ENCODE data around the gene GRK1.

GRK1 gene

GRCh38 chr13:113653264-113654174 is 13.5 kb upstream of the GRK1 start:
- Histone ChIP-seq H3K4me3 (ENCODE audit: low read depth, low read length) (no peak overlapping the region), H3K27me3 (ENCODE audit: control insufficient read depth, insufficient read depth, low read length) (no peaks in the 10 kb centered on the region), H3K4me1 (ENCODE audit: control insufficient read depth, insufficient read depth, low read length) (no peaks in the 10 kb centered on the region), H3K9me3 (ENCODE audit: control insufficient read depth, insufficient read depth, low read length) (no peaks in the 10 kb centered on the region), H3K9ac (ENCODE audit: low read depth, low read length) (no peak overlapping the region), H3K36me3 (ENCODE audit: control insufficient read depth, insufficient read depth, low read length) (no peaks in the 10 kb centered on the region)

GRCh38 chr13:113654175-113654560 is 12.9 kb upstream of the GRK1 start:
- H3K4me3 ChIP-seq (ENCODE audit: low read depth, low read length) = no peak overlapping the region
- no peaks in the 10 kb centered on the region for H3K27me3 ChIP-seq (ENCODE audit: control insufficient read depth, insufficient read depth, low read length)
- H3K4me1 ChIP-seq (ENCODE audit: control insufficient read depth, insufficient read depth, low read length) = no peaks in the 10 kb centered on the region
- no peak overlapping the region for H3K9ac ChIP-seq (ENCODE audit: low read depth, low read length)
- no peaks in the 10 kb centered on the region for H3K9me3 ChIP-seq (ENCODE audit: control insufficient read depth, insufficient read depth, low read length)
- H3K36me3 ChIP-seq (ENCODE audit: control insufficient read depth, insufficient read depth, low read length) = no peaks in the 10 kb centered on the region

DNA sequence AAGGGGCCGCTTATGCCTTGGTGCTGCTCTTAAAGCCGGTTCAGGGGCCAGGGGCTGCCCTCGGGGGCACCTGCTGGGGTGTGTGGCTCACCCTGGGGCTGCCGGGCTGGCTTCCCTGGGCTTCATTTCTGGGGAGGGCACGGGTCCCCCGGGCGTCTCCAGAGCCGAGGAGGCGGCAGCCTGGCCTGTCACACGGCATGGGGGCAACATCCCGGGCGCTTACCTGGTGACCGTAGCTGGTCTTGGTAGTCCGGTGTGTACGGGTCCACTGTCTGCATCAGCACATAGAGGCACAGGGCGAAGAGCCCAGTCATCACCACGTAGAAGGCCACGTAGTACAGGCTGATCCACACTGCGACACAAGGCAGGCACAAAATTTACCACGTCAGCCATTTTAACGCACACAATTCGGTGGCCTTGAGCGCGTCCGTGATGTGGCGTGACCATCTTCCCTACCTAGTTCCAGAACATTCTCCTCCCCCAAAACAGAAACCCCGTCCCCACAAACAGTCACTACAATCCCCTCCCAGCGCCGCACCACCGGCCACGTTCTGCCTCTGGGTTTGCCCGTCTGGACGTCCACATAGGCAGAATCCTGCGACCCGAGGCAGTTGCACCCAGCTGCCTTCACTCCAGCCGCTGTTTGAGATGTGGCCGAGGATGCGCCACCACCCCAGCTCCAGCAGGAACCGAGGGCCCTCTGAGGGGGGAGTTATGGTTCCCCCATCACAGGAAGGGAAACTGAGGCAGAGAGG is 12.3 kb upstream of the GRK1 start:
- Histone ChIP-seq H3K4me1 (ENCODE audit: control insufficient read depth, insufficient read depth, low read length) (no peaks in the 10 kb centered on the region), H3K9ac (ENCODE audit: low read depth, low read length) (no peak overlapping the region), H3K27me3 (ENCODE audit: control insufficient read depth, insufficient read depth, low read length) (no peaks in the 10 kb centered on the region), H3K9me3 (ENCODE audit: control insufficient read depth, insufficient read depth, low read length) (no peaks in the 10 kb centered on the region), H3K36me3 (ENCODE audit: control insufficient read depth, insufficient read depth, low read length) (no peaks in the 10 kb centered on the region), H3K4me3 (ENCODE audit: low read depth, low read length) (no peak overlapping the region)

DNA sequence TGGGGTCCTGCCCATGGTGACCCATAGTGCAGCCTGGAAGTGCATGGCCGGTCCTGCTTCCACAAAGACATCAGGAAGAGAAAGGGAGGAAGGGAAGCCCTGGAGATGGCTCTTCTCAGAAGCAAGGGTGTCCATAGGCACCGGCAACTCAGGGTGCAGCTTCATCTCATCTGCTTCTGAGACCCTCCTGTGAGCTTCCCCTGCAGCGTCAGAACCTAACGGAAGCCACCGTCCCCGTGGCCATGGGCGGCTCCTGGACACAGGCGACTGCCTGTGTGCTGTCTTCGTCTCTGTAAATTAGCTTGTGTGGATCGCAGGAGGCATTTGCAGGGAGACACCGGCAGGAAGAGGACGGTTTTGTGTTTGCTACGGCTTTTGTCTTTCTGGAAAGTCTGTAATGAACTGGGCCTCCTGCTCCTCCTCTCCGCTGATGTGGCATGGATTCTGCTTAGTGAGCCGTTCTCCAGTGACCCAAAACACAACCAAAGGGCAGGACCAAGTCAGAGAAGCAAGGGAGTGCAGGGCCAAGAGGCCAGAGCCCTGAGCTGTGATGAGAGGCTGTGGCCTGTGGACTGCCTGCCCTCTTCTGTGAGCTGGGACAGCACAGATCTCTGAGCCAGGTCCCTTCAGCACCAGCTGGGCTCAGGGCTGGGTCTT is 11.5 kb upstream of the GRK1 start:
- no peaks in the 10 kb centered on the region for H3K9me3 ChIP-seq (ENCODE audit: control insufficient read depth, insufficient read depth, low read length)
- H3K9ac ChIP-seq (ENCODE audit: low read depth, low read length) = no peak overlapping the region
- no peaks in the 10 kb centered on the region for H3K4me1 ChIP-seq (ENCODE audit: control insufficient read depth, insufficient read depth, low read length)
- H3K4me3 ChIP-seq (ENCODE audit: low read depth, low read length) = no peak overlapping the region
- no peaks in the 10 kb centered on the region for H3K36me3 ChIP-seq (ENCODE audit: control insufficient read depth, insufficient read depth, low read length)
- H3K27me3 ChIP-seq (ENCODE audit: control insufficient read depth, insufficient read depth, low read length) = no peaks in the 10 kb centered on the region

GRCh38 chr13:113656003-113656588 is 10.9 kb upstream of the GRK1 start:
- H3K9ac ChIP-seq (ENCODE audit: low read depth, low read length) = no peak overlapping the region
- no peak overlapping the region for H3K4me3 ChIP-seq (ENCODE audit: low read depth, low read length)
- no peaks in the 10 kb centered on the region for H3K4me1 ChIP-seq (ENCODE audit: control insufficient read depth, insufficient read depth, low read length)
- H3K36me3 ChIP-seq (ENCODE audit: control insufficient read depth, insufficient read depth, low read length) = no peaks in the 10 kb centered on the region
- H3K27me3 ChIP-seq (ENCODE audit: control insufficient read depth, insufficient read depth, low read length) = no peaks in the 10 kb centered on the region
- H3K9me3 ChIP-seq (ENCODE audit: control insufficient read depth, insufficient read depth, low read length) = no peaks in the 10 kb centered on the region

GRCh38 chr13:113656831-113657671 is 10.0 kb upstream of the GRK1 start:
- Histone ChIP-seq H3K4me3 (ENCODE audit: low read depth, low read length) (no peak overlapping the region), H3K9ac (ENCODE audit: low read depth, low read length) (no peak overlapping the region)

DNA sequence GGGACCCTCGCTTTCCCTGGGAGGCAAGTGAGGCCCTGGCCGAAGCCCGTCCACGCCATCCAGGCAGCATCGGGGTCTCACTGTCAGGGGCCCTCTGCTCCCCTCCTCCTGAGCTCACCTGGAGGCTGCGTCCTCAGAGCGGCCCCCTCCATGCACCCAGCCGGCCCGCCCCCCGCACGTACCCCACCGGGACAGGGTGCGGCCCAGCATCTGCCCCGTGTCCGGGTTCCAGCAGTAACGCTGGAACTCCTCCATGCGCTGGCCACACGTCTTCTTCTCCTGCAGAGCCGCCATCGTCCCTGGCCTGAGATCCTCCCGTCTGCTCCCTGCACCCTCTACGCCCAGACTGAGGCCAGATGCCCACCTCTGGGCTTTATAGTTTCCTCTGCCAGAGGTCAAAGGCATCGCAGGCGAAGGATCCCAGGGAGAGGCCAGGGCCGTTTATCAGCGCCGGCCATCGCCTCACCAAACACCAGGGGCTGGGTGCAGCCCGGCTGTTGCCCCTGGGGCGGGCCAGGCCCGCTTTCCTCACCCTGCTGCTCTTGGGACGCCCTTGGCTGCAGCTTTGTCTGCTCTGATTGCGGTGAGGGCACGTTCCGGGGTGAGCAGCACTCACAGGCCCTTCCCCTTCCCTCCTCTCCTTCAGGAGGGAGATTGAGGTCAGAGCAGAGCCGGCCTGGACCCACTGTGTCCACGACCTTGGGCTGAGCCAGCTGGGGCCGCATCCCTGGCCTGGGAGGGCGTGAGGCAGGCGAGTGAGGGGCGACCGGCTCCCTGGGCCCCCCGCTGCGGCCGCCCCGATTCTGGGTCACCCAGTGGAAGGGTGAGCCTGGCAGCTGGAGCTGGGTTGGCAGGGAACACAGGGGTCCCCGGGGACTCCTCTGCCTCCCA is 8.9 kb upstream of the GRK1 start, which contains the start of gene ATP4B:
TSS of gene ATP4B (minus strand) at position 348 of the 891 bp plus-strand sequence. CDS start at position 294, 54 bp downstream.
- H3K9me3 ChIP-seq (ENCODE audit: control insufficient read depth, insufficient read depth, low read length) = no peaks in the 10 kb centered on the region
- no peaks in the 10 kb centered on the region for H3K36me3 ChIP-seq (ENCODE audit: control insufficient read depth, insufficient read depth, low read length)
- H3K4me3 ChIP-seq (ENCODE audit: low read depth, low read length) = no peak within 1 kb of the TSS
- H3K4me1 ChIP-seq (ENCODE audit: control insufficient read depth, insufficient read depth, low read length) = no peaks in the 10 kb centered on the region
- H3K9ac ChIP-seq (ENCODE audit: low read depth, low read length) = no peak within 1 kb of the TSS
- H3K27me3 ChIP-seq (ENCODE audit: control insufficient read depth, insufficient read depth, low read length) = no peaks in the 10 kb centered on the region

More at GRCh38 chr13:113656831-113657671, 10.0 kb upstream of the GRK1 start:
- Histone ChIP-seq H3K27me3 (ENCODE audit: control insufficient read depth, insufficient read depth, low read length) (no peaks in the 10 kb centered on the region), H3K36me3 (ENCODE audit: control insufficient read depth, insufficient read depth, low read length) (no peaks in the 10 kb centered on the region), H3K9me3 (ENCODE audit: control insufficient read depth, insufficient read depth, low read length) (no peaks in the 10 kb centered on the region), H3K4me1 (ENCODE audit: control insufficient read depth, insufficient read depth, low read length) (no peaks in the 10 kb centered on the region)

- H3K4me1 ChIP-seq (ENCODE audit: control insufficient read depth, insufficient read depth, low read length) = no peaks in the 10 kb centered on the region
- H3K9ac ChIP-seq (ENCODE audit: low read depth, low read length) = no peak overlapping the region
- no peaks in the 10 kb centered on the region for H3K9me3 ChIP-seq (ENCODE audit: control insufficient read depth, insufficient read depth, low read length)
- no peaks in the 10 kb centered on the region for H3K27me3 ChIP-seq (ENCODE audit: control insufficient read depth, insufficient read depth, low read length)
- H3K4me3 ChIP-seq (ENCODE audit: low read depth, low read length) = no peak overlapping the region
- no peaks in the 10 kb centered on the region for H3K36me3 ChIP-seq (ENCODE audit: control insufficient read depth, insufficient read depth, low read length)
Observed at GRCh38 chr13:113658836-113659235, 8.2 kb upstream of the GRK1 start.

DNA sequence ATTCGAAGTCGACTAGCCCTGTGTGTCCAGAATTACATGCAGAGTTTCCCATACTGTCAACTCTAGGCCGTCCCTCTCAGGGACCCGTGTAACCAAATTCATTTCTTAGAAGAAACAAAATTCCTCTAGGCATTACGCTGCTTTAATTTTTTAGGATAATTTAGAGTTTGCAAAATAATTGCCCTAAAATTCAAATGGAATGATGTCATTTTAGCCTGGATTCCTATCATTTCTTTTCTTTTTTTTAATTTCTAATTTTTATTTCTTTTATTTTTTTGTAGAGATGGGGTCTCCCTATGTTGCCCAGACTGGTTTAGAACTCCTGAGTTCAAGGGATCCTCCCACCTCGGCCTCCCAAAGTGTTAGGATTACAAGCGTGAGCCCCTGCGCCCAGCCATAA is 7.7 kb upstream of the GRK1 start:
- Histone ChIP-seq H3K9ac (ENCODE audit: low read depth, low read length) (no peak overlapping the region), H3K4me3 (ENCODE audit: low read depth, low read length) (no peak overlapping the region), H3K9me3 (ENCODE audit: control insufficient read depth, insufficient read depth, low read length) (no peaks in the 10 kb centered on the region), H3K36me3 (ENCODE audit: control insufficient read depth, insufficient read depth, low read length) (no peaks in the 10 kb centered on the region), H3K27me3 (ENCODE audit: control insufficient read depth, insufficient read depth, low read length) (no peaks in the 10 kb centered on the region), H3K4me1 (ENCODE audit: control insufficient read depth, insufficient read depth, low read length) (no peaks in the 10 kb centered on the region)

GRCh38 chr13:113660066-113660465 is 7.0 kb upstream of the GRK1 start:
- no peaks in the 10 kb centered on the region for H3K4me1 ChIP-seq (ENCODE audit: control insufficient read depth, insufficient read depth, low read length)
- H3K36me3 ChIP-seq (ENCODE audit: control insufficient read depth, insufficient read depth, low read length) = no peaks in the 10 kb centered on the region
- H3K27me3 ChIP-seq (ENCODE audit: control insufficient read depth, insufficient read depth, low read length) = no peaks in the 10 kb centered on the region
- H3K9me3 ChIP-seq (ENCODE audit: control insufficient read depth, insufficient read depth, low read length) = no peaks in the 10 kb centered on the region
- no peak overlapping the region for H3K9ac ChIP-seq (ENCODE audit: low read depth, low read length)
- no peak overlapping the region for H3K4me3 ChIP-seq (ENCODE audit: low read depth, low read length)
